Measurements from ENCODE around the gene GRIN2A.

Gene GRIN2A

GRCh38 chr16:10027553-10027952, 154.7 kb downstream of the GRIN2A start:
- no peak for DNase-seq

GRCh38 chr16:10026593-10026992, 155.6 kb downstream of the GRIN2A start:
- peak in 1 of 3 experiments; percentile 22 for DNase-seq

- no peak for DNase-seq
These were observed 160.1 kb downstream of the GRIN2A start for GRCh38 chr16:10022098-10022497.

- no peak for DNase-seq
These were observed 161.4 kb downstream of the GRIN2A start for GRCh38 chr16:10020866-10021265.

GRCh38 chr16:10016752-10017151, 165.5 kb downstream of the GRIN2A start:
- peak in 1 of 3 experiments; percentile 1 for DNase-seq

- no peak for DNase-seq
These were observed 166.8 kb downstream of the GRIN2A start for GRCh38 chr16:10015397-10015796.

GRCh38 chr16:10013774-10014173, 168.5 kb downstream of the GRIN2A start:
- no peak for DNase-seq

GRCh38 chr16:10013364-10013763, 168.9 kb downstream of the GRIN2A start:
- DNase-seq: no peak

GRCh38 chr16:10009684-10010083, 172.5 kb downstream of the GRIN2A start:
- DNase-seq: no peak

- no peak for DNase-seq
These were observed 178.7 kb downstream of the GRIN2A start for GRCh38 chr16:10003486-10003885.

GRCh38 chr16:10001258-10001775, 180.9 kb downstream of the GRIN2A start:
- DNase-seq: no peak

GRCh38 chr16:9996221-9996620, 186.0 kb downstream of the GRIN2A start:
- DNase-seq: peak in 1 of 3 experiments; percentile 1

GRCh38 chr16:9992441-9992840, 189.8 kb downstream of the GRIN2A start:
- DNase-seq: no peak

- DNase-seq: no peak
These were observed 201.2 kb downstream of the GRIN2A start for GRCh38 chr16:9980981-9981380.

- no peak for DNase-seq
These were observed 204.0 kb downstream of the GRIN2A start for GRCh38 chr16:9978160-9978725.

- DNase-seq: no peak
These were observed 204.8 kb downstream of the GRIN2A start for GRCh38 chr16:9977333-9977897.

GRCh38 chr16:9976601-9977000, 205.6 kb downstream of the GRIN2A start:
- no peak for DNase-seq

GRCh38 chr16:9971907-9972306, 210.3 kb downstream of the GRIN2A start:
- no peak for DNase-seq

GRCh38 chr16:9970796-9971195, 211.4 kb downstream of the GRIN2A start:
- no peak for DNase-seq

GRCh38 chr16:9970244-9970643, 212.0 kb downstream of the GRIN2A start:
- no peak for DNase-seq

GRCh38 chr16:9969580-9969979, 212.6 kb downstream of the GRIN2A start:
- no peak for DNase-seq

- DNase-seq: no peak
These were observed 215.6 kb downstream of the GRIN2A start for GRCh38 chr16:9966569-9967157.

GRCh38 chr16:9965079-9965478, 217.1 kb downstream of the GRIN2A start:
- no peak for DNase-seq

GRCh38 chr16:9964426-9964825, 217.8 kb downstream of the GRIN2A start:
- no peak for DNase-seq

- no peak for DNase-seq
These were observed 224.8 kb downstream of the GRIN2A start for GRCh38 chr16:9957433-9957832.
